Common myeloid progenitor, CD34-positive (primary cell): ENCODE measurements around the gene B4GALNT4.
"Not testable (repeated sequence)": the region's sequence is repeated elsewhere in the genome, so short reads cannot be mapped to it uniquely, and the experiment has no call there.

ENCODE experiments used
- CTCF ChIA-PET: fragments of 350-600 bp; sonication (Branson Sonifier 250); formaldehyde crosslinking; loops from one replicate; lab custom pipeline; 2021; ENCODE audit warnings: antibody characterized with exemption; lab: Charles Lee
- POLR2A ChIA-PET: fragments of 350-600 bp; sonication (Branson Sonifier 250); formaldehyde crosslinking; loops from one replicate; lab custom pipeline; 2021; ENCODE audit warnings: antibody characterized with exemption; lab: Charles Lee
- DNase-seq, 3 donors: peaks; one replicate each; pipeline versions ENCODE4 v3.0.0 to v3.0.0-alpha.2; 2013
- H3K27ac ChIP-seq, 2 experiments: 1 replicate in 1 of 2; 2 replicates in 1 of 2; pipeline ENCODE4 v1.7.0; 2013; ENCODE audit warnings: inconsistent platforms in 2 of 2, low read length in 2 of 2, mild to moderate bottlenecking in 2 of 2, low read depth in 1 of 2, moderate library complexity in 1 of 2; ENCODE audit not compliant: severe bottlenecking in 2 of 2, insufficient read depth in 1 of 2, poor library complexity in 1 of 2
- H3K27me3 ChIP-seq, 5 experiments: replicated peaks in 2 of 5; 1 replicate in 3 of 5; 2 replicates in 2 of 5; pipeline versions ENCODE4 v1.6.1 to v1.7.0; 2013; ENCODE audit warnings: low read length in 4 of 5, mild to moderate bottlenecking in 2 of 5, moderate library complexity in 2 of 5, inconsistent platforms in 1 of 5; ENCODE audit not compliant: insufficient read depth in 5 of 5, control insufficient read depth in 4 of 5
- H3K36me3 ChIP-seq, 4 experiments: 1 replicate in 2 of 4; 2 replicates in 2 of 4; pipeline versions ENCODE4 v1.6.1 to v1.7.0; 2013; ENCODE audit warnings: low read length in 3 of 4, control low read depth in 1 of 4, mild to moderate bottlenecking in 1 of 4; ENCODE audit not compliant: control insufficient read depth in 4 of 4, insufficient read depth in 4 of 4
- H3K4me1 ChIP-seq, 4 experiments: 1 replicate in 3 of 4; 2 replicates in 1 of 4; pipeline versions ENCODE4 v1.6.1 to v1.7.1; 2013; ENCODE audit warnings: low read length in 3 of 4, mild to moderate bottlenecking in 3 of 4, control low read depth in 1 of 4, inconsistent platforms in 1 of 4, moderate library complexity in 1 of 4; ENCODE audit not compliant: control insufficient read depth in 4 of 4, insufficient read depth in 4 of 4; ENCODE audit errors: control extremely low read depth in 1 of 4
- H3K4me3 ChIP-seq, 7 experiments: 1 replicate in 4 of 7; 2 replicates in 3 of 7; pipeline versions ENCODE4 v1.5.1 to v1.7.0; 2013; ENCODE audit warnings: mild to moderate bottlenecking in 7 of 7, low read length in 6 of 7, moderate library complexity in 6 of 7, inconsistent platforms in 2 of 7, low read depth in 2 of 7, control low read depth in 1 of 7; ENCODE audit not compliant: insufficient read depth in 4 of 7, control insufficient read depth in 1 of 7; ENCODE audit errors: extremely low read depth in 1 of 7
- H3K9me3 ChIP-seq, 5 experiments: 1 replicate in 4 of 5; 2 replicates in 1 of 5; pipeline versions ENCODE4 v1.6.1 to v1.7.1; 2013; ENCODE audit warnings: low read length in 4 of 5, mild to moderate bottlenecking in 2 of 5, inconsistent platforms in 1 of 5, low read depth in 1 of 5, moderate library complexity in 1 of 5; ENCODE audit not compliant: control insufficient read depth in 4 of 5, insufficient read depth in 2 of 5; ENCODE audit errors: control extremely low read depth in 1 of 5
- WGBS: methylation state at CpG from one replicate; pipeline ENCODE4 v1.1.5; 2013; ENCODE audit not compliant: insufficient coverage; 5-methylcytosine and 5-hydroxymethylcytosine counted together

B4GALNT4 gene

GRCh38 chr11:387193-387793 is 18.0 kb downstream of the B4GALNT4 start:
- WGBS = 31% methylated on average over 4 of the region's 4 CpGs
- ChIA-PET POLR2A (no interaction called here), CTCF (interaction anchor here (1.3 to 2.7 kb wide), 2 partner anchors 9 to 10 kb away, joined by 4 to 18 read pairs; no protein-coding TSS in a partner anchor)
- no peaks in the 10 kb centered on the region for H3K36me3 ChIP-seq
- H3K9me3 ChIP-seq = peaks cover 0 to 16% (median 7%) of the 10 kb centered on the region in 5 experiments
- no peak overlapping the region for H3K27ac ChIP-seq
- H3K4me1 ChIP-seq = peaks cover 0 to 18% (median 14%) of the 10 kb centered on the region in 4 experiments
- H3K27me3 ChIP-seq = no peaks in the 10 kb centered on the region
- DNase-seq = no peak
- H3K4me3 ChIP-seq = no peak overlapping the region

GRCh38 chr11:389369-389768 is 20.1 kb downstream of the B4GALNT4 start:
- H3K4me3 ChIP-seq, H3K4me1 ChIP-seq, H3K36me3 ChIP-seq, H3K27ac ChIP-seq, H3K27me3 ChIP-seq, CTCF ChIA-PET, DNase-seq, POLR2A ChIA-PET: not testable (repeated sequence)
- 100% methylated on average over 2 of the region's 17 CpGs for WGBS
- H3K9me3 ChIP-seq = peaks cover 0 to 16% (median 7%) of the 10 kb centered on the region in 5 experiments

GRCh38 chr11:390175-390574 is 20.9 kb downstream of the B4GALNT4 start:
- POLR2A ChIA-PET = no interaction called here

GRCh38 chr11:391117-392017 is 22.1 kb downstream of the B4GALNT4 start:
- no peak for DNase-seq
- POLR2A ChIA-PET = no interaction called here
- Histone ChIP-seq H3K27me3 (no peaks in the 10 kb centered on the region), H3K9me3 (peaks cover 0 to 8% (median 3%) of the 10 kb centered on the region in 5 experiments), H3K4me1 (peaks cover 0 to 9% (median 7%) of the 10 kb centered on the region in 4 experiments), H3K36me3 (no peaks in the 10 kb centered on the region), H3K4me3 (no peak overlapping the region), H3K27ac (no peak overlapping the region)
- WGBS = 77% methylated on average over 36 of the region's 38 CpGs
- CTCF ChIA-PET = no interaction called here

More at GRCh38 chr11:390175-390574, 20.9 kb downstream of the B4GALNT4 start:
- WGBS = 100% methylated on average over 2 of the region's 11 CpGs
- Histone ChIP-seq H3K9me3 (peaks cover 0 to 16% (median 7%) of the 10 kb centered on the region in 5 experiments), H3K4me1 (peaks cover 0 to 7% (median 4%) of the 10 kb centered on the region in 4 experiments), H3K36me3 (no peaks in the 10 kb centered on the region), H3K27ac (no peak overlapping the region), H3K4me3 (no peak overlapping the region), H3K27me3 (no peaks in the 10 kb centered on the region)
- CTCF ChIA-PET = interaction anchor here (0.7 kb wide), 1 partner anchor 22 kb away, joined by 3 read pairs; no protein-coding TSS in a partner anchor
- DNase-seq = no peak

- Histone ChIP-seq H3K36me3 (no peaks in the 10 kb centered on the region), H3K4me1 (peaks cover 0 to 15% (median 14%) of the 10 kb centered on the region in 4 experiments), H3K27me3 (no peaks in the 10 kb centered on the region), H3K9me3 (no peaks in the 10 kb centered on the region), H3K4me3 (no peak overlapping the region), H3K27ac (no peak overlapping the region)
- ChIA-PET POLR2A (no interaction called here), CTCF (interaction anchor here (0.6 to 1.6 kb wide), 3 partner anchors 25 to 142 kb away, joined by 3 to 6 read pairs (median 3); no protein-coding TSS in a partner anchor)
- WGBS = 97% methylated on average over 26 of the region's 36 CpGs
- no peak for DNase-seq
Observed at GRCh38 chr11:392102-392777, 22.9 kb downstream of the B4GALNT4 start.

- Histone ChIP-seq H3K27ac (peak overlapping the region in 1 of 2 experiments; percentile 61), H3K4me3 (no peak overlapping the region), H3K4me1 (peaks cover 0 to 18% (median 14%) of the 10 kb centered on the region in 4 experiments), H3K27me3 (no peaks in the 10 kb centered on the region), H3K36me3 (no peaks in the 10 kb centered on the region), H3K9me3 (no peaks in the 10 kb centered on the region)
- ChIA-PET POLR2A (no interaction called here), CTCF (interaction anchor here (0.8 to 1.6 kb wide), 2 partner anchors 29 to 143 kb away, joined by 3 to 6 read pairs; no protein-coding TSS in a partner anchor)
- 95% methylated on average over 14 of the region's 17 CpGs for WGBS
- no peak for DNase-seq
Observed at GRCh38 chr11:393219-394033, 24.1 kb downstream of the B4GALNT4 start.
